Peyer's patch (tissue), 4 donors: ENCODE results near the gene SMTNL2. TPM values are rescaled to one million over a fixed set of nuclear protein-coding genes. Genes with fewer than 3 reads are reported as not detected.
"Not testable (repeated sequence)": the region's sequence is repeated elsewhere in the genome, so short reads cannot be mapped to it uniquely, and the experiment has no call there.

ENCODE experiments used
- DNase-seq, 3 donors: peaks; one replicate each; pipeline ENCODE4 v3.0.0-alpha.2; 2017 to 2019
- H3K27ac ChIP-seq, 4 donors: fragments of 200-600 bp; sonication (generic); one replicate each; pipeline ENCODE4 v1.5.1; 2016 to 2019
- H3K27me3 ChIP-seq, 2 donors: fragments of 200-600 bp; sonication (generic); one replicate each; pipeline ENCODE4 v1.5.1; 2019
- H3K36me3 ChIP-seq, 3 donors: fragments of 200-600 bp; sonication (generic); one replicate each; pipeline ENCODE4 v1.5.1; 2016 to 2019
- H3K4me1 ChIP-seq, 4 donors: fragments of 200-600 bp; sonication (generic); one replicate each; pipeline ENCODE4 v1.5.1; 2016 to 2019
- H3K4me3 ChIP-seq, 4 donors: fragments of 200-600 bp; sonication (generic); 1 replicate in 3 of 4; 2 replicates in 1 of 4; pipeline ENCODE4 v1.5.1; 2016 to 2019; ENCODE audit warnings: mild to moderate bottlenecking in 1 of 4
- H3K9me3 ChIP-seq, 4 donors: fragments of 200-600 bp; sonication (generic); one replicate each; pipeline ENCODE4 v1.5.1; 2016 to 2019; ENCODE audit warnings: mild to moderate bottlenecking in 1 of 4
- POLR2A ChIP-seq, 2 donors: fragments of 450-650 bp; IDR thresholded peaks; one replicate each; pipeline ENCODE4 v1.5.1; 2017; ENCODE audit warnings: antibody characterized with exemption in 2 of 2, mild to moderate bottlenecking in 2 of 2, moderate library complexity in 2 of 2
- total RNA-seq, 4 donors: library from RNA; depleted of rRNA; stranded (reverse); fragments of >200 nt; gene quantifications; one replicate each; pipeline ENCODE4 v1.1.0, GENCODE V29; 2016
- TF ChIP-seq, protein P1 (sequence below), 6 experiments: fragments of 450-650 bp in 4 of 6; fragments of 200-600 bp in 2 of 6; sonication (generic) in 1 of 6; IDR thresholded peaks; one replicate each; pipeline ENCODE4 v1.5.1; 2017 to 2019; ENCODE audit warnings: antibody characterized with exemption in 6 of 6, mild to moderate bottlenecking in 3 of 6, moderate library complexity in 1 of 6

Gene SMTNL2
- total RNA-seq, 4 donors from 2014 or later: 1.2 TPM; not detected in 3

DNA sequence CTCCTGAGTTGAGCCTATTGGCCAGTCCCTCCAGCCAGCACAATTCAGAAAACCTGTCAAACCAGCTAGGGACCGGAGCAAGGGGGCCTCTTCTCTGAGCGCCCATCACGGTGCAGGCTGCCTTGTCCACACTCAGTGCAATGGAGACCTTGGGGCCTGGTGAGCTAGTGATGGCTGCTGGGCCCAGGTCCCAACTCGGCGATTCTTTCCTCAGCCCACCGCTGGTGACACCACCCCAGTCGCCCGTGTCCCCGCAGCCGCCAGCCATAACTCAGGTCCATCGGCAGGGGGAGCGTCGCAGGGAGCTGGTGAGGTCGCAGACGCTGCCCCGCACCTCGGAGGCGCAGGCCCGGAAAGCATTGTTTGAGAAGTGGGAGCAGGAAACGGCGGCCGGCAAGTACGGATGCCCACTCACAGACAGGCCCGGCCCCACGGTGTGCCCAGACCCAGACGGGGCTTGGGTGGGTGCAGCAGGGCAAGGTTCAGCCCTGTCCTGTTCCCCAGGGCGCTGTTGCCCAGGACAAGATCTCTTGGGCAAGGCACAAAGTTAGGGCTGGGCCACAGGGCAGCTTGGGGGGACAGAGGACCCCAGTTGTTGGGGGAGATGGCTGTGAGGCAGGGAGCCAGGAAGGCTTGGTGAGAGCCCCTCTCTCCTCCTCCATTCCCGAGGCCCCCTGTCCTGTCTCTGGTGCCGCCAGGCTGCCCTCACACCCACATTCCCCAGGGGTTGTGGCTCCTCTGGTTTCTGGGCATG lies 10.8 kb downstream of the SMTNL2 start:
- DNase-seq: peak; percentile 32 to 65 (median 56)
- Histone ChIP-seq H3K27ac (no peak overlapping the region), H3K27me3 (no peaks in the 10 kb centered on the region), H3K4me3 (no peak overlapping the region), H3K4me1 (peaks cover 0 to 8% (median 0%) of the 10 kb centered on the region in 4 donors), H3K9me3 (no peaks in the 10 kb centered on the region), H3K36me3 (no peaks in the 10 kb centered on the region)
- TF ChIP-seq POLR2A (IDR thresholded peaks at IDR 0.05): no peak
- TF ChIP-seq, protein P1, sequence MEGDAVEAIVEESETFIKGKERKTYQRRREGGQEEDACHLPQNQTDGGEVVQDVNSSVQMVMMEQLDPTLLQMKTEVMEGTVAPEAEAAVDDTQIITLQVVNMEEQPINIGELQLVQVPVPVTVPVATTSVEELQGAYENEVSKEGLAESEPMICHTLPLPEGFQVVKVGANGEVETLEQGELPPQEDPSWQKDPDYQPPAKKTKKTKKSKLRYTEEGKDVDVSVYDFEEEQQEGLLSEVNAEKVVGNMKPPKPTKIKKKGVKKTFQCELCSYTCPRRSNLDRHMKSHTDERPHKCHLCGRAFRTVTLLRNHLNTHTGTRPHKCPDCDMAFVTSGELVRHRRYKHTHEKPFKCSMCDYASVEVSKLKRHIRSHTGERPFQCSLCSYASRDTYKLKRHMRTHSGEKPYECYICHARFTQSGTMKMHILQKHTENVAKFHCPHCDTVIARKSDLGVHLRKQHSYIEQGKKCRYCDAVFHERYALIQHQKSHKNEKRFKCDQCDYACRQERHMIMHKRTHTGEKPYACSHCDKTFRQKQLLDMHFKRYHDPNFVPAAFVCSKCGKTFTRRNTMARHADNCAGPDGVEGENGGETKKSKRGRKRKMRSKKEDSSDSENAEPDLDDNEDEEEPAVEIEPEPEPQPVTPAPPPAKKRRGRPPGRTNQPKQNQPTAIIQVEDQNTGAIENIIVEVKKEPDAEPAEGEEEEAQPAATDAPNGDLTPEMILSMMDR (IDR thresholded peaks at IDR 0.05): peak in 4 of 6 experiments; percentile 28 to 59 (median 52)

DNA sequence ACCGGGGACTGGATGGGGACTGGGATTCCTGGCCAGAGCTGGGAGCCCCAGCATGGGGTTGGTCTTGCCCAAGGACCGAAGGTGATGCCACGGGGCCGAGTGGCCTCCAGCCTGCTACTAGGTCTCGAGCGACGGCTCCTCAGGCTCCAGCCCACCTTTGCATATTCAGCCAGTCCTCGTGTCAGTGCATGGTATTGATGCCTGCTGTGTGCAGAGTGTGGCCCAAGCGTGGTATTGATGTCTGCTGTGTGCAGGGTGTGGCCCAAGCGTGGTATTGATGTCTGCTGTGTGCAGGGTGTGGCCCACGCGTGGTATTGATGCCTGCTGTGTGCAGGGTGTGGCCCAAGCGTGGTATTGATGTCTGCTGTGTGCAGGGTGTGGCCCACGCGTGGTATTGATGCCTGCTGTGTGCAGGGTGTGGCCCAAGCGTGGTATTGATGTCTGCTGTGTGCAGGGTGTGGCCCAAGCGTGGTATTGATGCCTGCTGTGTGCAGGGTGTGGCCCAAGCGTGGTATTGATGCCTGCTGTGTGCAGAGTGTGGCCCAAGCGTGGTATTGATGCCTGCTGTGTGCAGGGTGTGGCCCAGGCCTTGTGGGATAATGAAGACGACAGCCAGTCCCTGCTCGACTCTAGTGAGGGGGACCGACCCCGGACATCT lies 11.5 kb downstream of the SMTNL2 start:
- not testable (repeated sequence) for DNase-seq, H3K9me3 ChIP-seq, H3K4me1 ChIP-seq, H3K4me3 ChIP-seq, H3K27ac ChIP-seq, H3K36me3 ChIP-seq, H3K27me3 ChIP-seq

DNA sequence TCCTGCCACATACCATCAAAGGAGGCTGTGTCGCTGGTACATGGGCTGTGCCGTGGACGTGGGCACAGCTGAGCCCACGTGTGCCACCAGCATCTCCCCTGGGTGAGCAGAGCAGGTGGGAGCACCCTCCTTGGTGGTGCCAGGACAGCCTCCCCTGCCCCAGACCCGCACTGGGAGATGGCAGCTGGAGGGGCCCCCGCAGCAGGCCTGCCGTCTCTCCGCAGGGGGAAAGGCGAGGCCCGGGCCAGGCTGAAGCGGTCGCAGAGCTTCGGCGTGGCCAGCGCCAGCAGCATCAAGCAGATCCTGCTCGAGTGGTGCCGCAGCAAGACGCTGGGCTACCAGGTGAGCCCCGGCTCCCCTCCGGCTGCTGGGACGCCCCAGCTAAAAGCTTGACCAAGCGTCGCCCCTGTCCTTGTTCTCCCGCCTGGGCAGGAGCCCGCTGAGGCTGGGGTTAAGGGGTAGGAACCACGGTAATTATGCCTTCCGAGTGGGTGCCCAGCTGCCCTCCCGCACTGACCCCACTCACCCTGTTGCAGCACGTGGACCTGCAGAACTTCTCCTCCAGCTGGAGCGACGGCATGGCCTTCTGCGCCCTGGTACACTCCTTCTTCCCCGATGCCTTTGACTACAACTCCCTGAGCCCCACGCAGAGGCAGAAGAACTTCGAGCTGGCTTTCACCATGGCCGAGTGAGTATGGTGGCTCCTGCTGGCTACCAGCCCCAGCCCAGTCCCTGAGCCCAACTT lies 12.5 kb downstream of the SMTNL2 start:
- Histone ChIP-seq H3K4me3 (no peak overlapping the region), H3K36me3 (no peaks in the 10 kb centered on the region), H3K27ac (no peak overlapping the region), H3K27me3 (no peaks in the 10 kb centered on the region), H3K9me3 (no peaks in the 10 kb centered on the region), H3K4me1 (peaks cover 0 to 8% (median 0%) of the 10 kb centered on the region in 4 donors)
- TF ChIP-seq, protein P1 (IDR thresholded peaks at IDR 0.05): no peak
- TF ChIP-seq POLR2A (IDR thresholded peaks at IDR 0.05): no peak
- DNase-seq: no peak

GRCh38 chr17:4597975-4598374 lies 13.6 kb downstream of the SMTNL2 start:
- DNase-seq: no peak
- H3K4me3 ChIP-seq: no peak overlapping the region
- no peaks in the 10 kb centered on the region for H3K9me3 ChIP-seq
- peaks cover 0 to 8% (median 0%) of the 10 kb centered on the region in 4 donors for H3K4me1 ChIP-seq
- TF ChIP-seq POLR2A (IDR thresholded peaks at IDR 0.05): no peak
- TF ChIP-seq, protein P1 (IDR thresholded peaks at IDR 0.05): no peak
- peak overlapping the region in 2 of 4 donors; percentile 31 to 62 for H3K27ac ChIP-seq
- no peaks in the 10 kb centered on the region for H3K27me3 ChIP-seq
- H3K36me3 ChIP-seq: no peaks in the 10 kb centered on the region

- no peaks in the 10 kb centered on the region for H3K27me3 ChIP-seq
- H3K4me3 ChIP-seq: no peak overlapping the region
- H3K9me3 ChIP-seq: no peaks in the 10 kb centered on the region
- no peaks in the 10 kb centered on the region for H3K36me3 ChIP-seq
- H3K4me1 ChIP-seq: peaks cover 0 to 8% (median 0%) of the 10 kb centered on the region in 4 donors
- H3K27ac ChIP-seq: peak overlapping the region; percentile 57 to 69 (median 60)
- no peak for TF ChIP-seq POLR2A (IDR thresholded peaks at IDR 0.05)
- TF ChIP-seq, protein P1 (IDR thresholded peaks at IDR 0.05): no peak
- peak in 1 of 3 donors; percentile 58 for DNase-seq
Measured at GRCh38 chr17:4598776-4599504, 14.6 kb downstream of the SMTNL2 start.
